OCI-LY3 (cell line): ENCODE data around the gene RNFT2.

Source experiments
- CTCF ChIP-seq: fragments of 200-600, 300-600 bp; sonication (generic); IDR thresholded peaks from 2 replicates; pipeline ENCODE4 v1.5.1; 2014; ENCODE audit warnings: antibody characterized with exemption, low read length, low read depth
- EZH2phosphoT487 ChIP-seq: fragments of 200-600 bp; shearing (Covaris generic); IDR thresholded peaks from 2 replicates; pipeline ENCODE4 v1.6.1; 2018; ENCODE audit warnings: antibody characterized with exemption, mixed run types, low read depth

DNA sequence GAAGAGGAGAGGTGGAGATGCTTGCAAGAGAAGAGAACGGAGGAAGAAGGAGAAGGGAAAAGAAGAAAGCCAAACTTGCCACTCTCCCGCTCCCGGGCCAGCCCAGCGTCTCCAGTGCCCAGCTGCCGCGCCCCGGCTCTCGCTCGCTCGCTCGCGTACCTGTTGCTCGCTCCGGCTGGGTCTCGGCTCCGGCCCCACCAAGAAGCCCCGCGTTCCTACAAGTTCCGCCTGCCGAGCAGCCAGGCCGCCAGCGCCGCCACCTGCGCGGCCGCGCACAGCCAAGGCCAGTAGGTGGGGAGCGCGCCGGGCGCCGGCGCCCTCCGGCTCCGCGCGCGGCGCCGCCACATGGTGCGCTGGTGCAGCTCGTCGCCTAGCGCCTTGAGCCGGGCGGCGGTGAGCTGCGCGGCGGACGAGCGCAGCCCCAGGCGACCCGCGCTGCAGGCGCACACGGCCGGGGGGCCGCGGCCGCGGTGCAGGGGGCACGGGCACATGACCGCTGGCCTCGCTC, 142.8 kb downstream of the RNFT2 start:
- TF ChIP-seq EZH2phosphoT487: no peak
- no peak for TF ChIP-seq CTCF
